Psoas muscle (tissue), 8 donors: ENCODE measurements around the gene NEURL1. TPM values are rescaled to one million over a fixed set of nuclear protein-coding genes. Genes with fewer than 3 reads are reported as not detected.

Experiments
- ATAC-seq, 4 donors: fragments of 200-7000 bp; cut with Tn5 transposase; one replicate each; pipeline ENCODE4 v1.9.1; 2020; ENCODE audit warnings: moderate library complexity in 3 of 4, mild to moderate bottlenecking in 2 of 4
- DNase-seq, 2 donors: peaks; one replicate each; pipeline ENCODE4 v3.0.0-alpha.2; 2020
- H3K27ac ChIP-seq: fragments of 200-600 bp; one replicate; pipeline ENCODE4 v1.8.0; 2022
- H3K27me3 ChIP-seq, 3 donors: fragments of 200-600 bp in 1 of 3; one replicate each; pipeline versions ENCODE4 v1.6.1 to v1.8.0; 2013 to 2022; ENCODE audit warnings: low read length in 2 of 3, mild to moderate bottlenecking in 2 of 3, moderate library complexity in 1 of 3; ENCODE audit not compliant: insufficient read depth in 3 of 3
- H3K36me3 ChIP-seq, 2 donors: fragments of 200-600 bp in 1 of 2; one replicate each; pipeline versions ENCODE4 v1.6.1 to v1.8.0; 2013 to 2022; ENCODE audit warnings: low read depth in 1 of 2, mild to moderate bottlenecking in 1 of 2, moderate library complexity in 1 of 2; ENCODE audit not compliant: insufficient read depth in 1 of 2
- H3K4me1 ChIP-seq: fragments of 200-600 bp; one replicate; pipeline ENCODE4 v1.8.0; 2022
- H3K4me3 ChIP-seq: fragments of 200-600 bp; one replicate; pipeline ENCODE4 v1.8.0; 2022; ENCODE audit warnings: mild to moderate bottlenecking
- H3K9me3 ChIP-seq: fragments of 200-600 bp; one replicate; pipeline ENCODE4 v1.8.0; 2022
- WGBS, 3 donors: extraction: QIAGEN DNeasy Blood & Tissue Kit; methylation state at CpG; one replicate each; pipeline versions ENCODE4 v1.1.6 to v1.1.7; 2013; 5-methylcytosine and 5-hydroxymethylcytosine counted together
- intact Hi-C, 2 donors: fragments of 100-400 bp; cut with DNase I; formaldehyde crosslinking; loops; one replicate each; pipeline versions ENCODE4 v1.11.0 to v1.14.2; 2022
- polyA plus RNA-seq, 3 donors: library from polyadenylated mRNA; stranded (reverse); fragments of 200-250 nt; gene quantifications; one replicate each; pipeline ENCODE4 v1.2.3, GENCODE V29; 2013
- total RNA-seq, 4 donors: library from RNA; stranded (reverse); fragmentation: NEBNext Ultra II Directional in 2 of 4; extraction: Animal tissue kit (Norgen Biotek cat#: 25700) in 2 of 4; gene quantifications; one replicate each; pipeline versions ENCODE4 v1.2.1 to v1.2.4, GENCODE V29; 2021 to 2023
- TF ChIP-seq, protein P1 (sequence below): fragments of 200-600 bp; IDR thresholded peaks from one replicate; pipeline ENCODE4 v1.8.0; 2022; ENCODE audit warnings: antibody characterized with exemption
- donor health status: healthy with polysubstance abuse.
- donor health status: DM: no; HTN: no; CAD: no; lungs with moderate emphysema.
- donor health status: Bipolar disorder and iron deficiency.
- donor health status: healthy.
- donor health status: DM: yes; HTN: yes; CAD: no.
- donor health status: DM: no; HTN: no; CAD: no.
- donor health status: DM: no; HTN: no; CAD: no.
- donor health status: DM: yes; HTN: yes; CAD: no.

Gene NEURL1
- total and polyA plus RNA-seq, 7 donors: 10.9 to 103 (median 66.6) TPM

DNA sequence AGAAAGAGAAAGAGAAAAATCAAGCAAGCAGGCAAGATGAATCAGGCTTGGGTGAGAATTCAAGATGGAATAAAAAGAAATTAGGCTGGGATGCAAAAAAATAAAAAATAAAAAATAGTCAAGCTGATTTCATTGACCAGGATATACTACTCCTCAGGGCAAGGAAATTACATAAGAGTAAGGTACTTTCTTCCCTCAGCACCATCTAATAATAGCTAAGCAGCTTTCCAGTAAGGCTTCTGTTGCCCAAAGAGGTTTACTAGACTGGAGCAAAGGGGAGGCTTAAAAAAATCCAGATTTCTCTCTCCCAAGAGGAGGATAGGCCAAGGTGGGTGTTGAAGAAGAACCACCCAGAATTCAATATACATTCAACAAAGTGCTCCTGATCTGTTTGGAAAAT lies 93.6 kb downstream of the NEURL1 start:
- Histone ChIP-seq H3K27me3 (no peaks in the 10 kb centered on the region), H3K36me3 (peaks cover 0 to 19% of the 10 kb centered on the region in 2 donors), H3K4me1 (peaks cover 19% of the 10 kb centered on the region), H3K9me3 (no peaks in the 10 kb centered on the region), H3K4me3 (no peak overlapping the region), H3K27ac (peak overlapping the region; percentile 1)
- TF ChIP-seq, protein P1, sequence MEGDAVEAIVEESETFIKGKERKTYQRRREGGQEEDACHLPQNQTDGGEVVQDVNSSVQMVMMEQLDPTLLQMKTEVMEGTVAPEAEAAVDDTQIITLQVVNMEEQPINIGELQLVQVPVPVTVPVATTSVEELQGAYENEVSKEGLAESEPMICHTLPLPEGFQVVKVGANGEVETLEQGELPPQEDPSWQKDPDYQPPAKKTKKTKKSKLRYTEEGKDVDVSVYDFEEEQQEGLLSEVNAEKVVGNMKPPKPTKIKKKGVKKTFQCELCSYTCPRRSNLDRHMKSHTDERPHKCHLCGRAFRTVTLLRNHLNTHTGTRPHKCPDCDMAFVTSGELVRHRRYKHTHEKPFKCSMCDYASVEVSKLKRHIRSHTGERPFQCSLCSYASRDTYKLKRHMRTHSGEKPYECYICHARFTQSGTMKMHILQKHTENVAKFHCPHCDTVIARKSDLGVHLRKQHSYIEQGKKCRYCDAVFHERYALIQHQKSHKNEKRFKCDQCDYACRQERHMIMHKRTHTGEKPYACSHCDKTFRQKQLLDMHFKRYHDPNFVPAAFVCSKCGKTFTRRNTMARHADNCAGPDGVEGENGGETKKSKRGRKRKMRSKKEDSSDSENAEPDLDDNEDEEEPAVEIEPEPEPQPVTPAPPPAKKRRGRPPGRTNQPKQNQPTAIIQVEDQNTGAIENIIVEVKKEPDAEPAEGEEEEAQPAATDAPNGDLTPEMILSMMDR: no peak
- intact Hi-C loops: no loop called here
- ATAC-seq (peak in 3 of 4 donors; percentile 45 to 56 (median 46)), DNase-seq (no peak)

DNA sequence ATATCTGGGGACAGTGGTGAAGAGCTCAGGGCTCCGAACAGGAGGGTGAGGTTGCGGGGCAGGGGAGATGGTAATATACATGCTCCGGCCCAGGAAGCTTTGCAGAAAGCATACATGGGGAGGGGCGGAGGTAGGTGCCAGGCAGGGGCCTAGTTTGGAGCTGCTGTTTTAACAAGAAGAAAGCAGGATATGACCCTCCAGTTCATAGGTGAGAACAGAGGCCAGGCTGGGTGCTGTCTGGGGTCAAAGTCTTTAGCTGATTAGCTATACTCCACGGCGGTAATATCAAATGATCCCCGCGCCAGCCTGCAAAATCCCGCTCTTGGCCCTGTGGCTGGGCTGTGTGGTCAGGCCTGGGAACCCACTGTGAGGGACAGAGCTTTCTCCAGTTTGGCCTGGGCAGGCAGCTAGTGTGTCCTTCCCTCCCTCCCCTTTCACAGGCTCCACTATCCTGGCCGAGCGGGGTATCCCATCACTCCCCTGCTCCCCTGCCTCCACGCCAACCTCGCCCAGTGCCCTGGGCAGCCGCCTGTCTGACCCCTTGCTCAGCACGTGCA lies 95.6 kb downstream of the NEURL1 start:
- H3K36me3 ChIP-seq: peaks cover 0 to 19% of the 10 kb centered on the region in 2 donors
- H3K9me3 ChIP-seq: no peaks in the 10 kb centered on the region
- H3K27me3 ChIP-seq: no peaks in the 10 kb centered on the region
- WGBS, 3 donors: 66 to 82% (median 78%) methylated on average over 13 to 15 of the region's 15 CpGs
- no peak for DNase-seq
- no peak for ATAC-seq
- H3K4me3 ChIP-seq: no peak overlapping the region
- peaks cover 6% of the 10 kb centered on the region for H3K4me1 ChIP-seq
- peak overlapping the region; percentile 23 for H3K27ac ChIP-seq
- TF ChIP-seq, protein P1: no peak
- intact Hi-C loops: no loop called here

DNA sequence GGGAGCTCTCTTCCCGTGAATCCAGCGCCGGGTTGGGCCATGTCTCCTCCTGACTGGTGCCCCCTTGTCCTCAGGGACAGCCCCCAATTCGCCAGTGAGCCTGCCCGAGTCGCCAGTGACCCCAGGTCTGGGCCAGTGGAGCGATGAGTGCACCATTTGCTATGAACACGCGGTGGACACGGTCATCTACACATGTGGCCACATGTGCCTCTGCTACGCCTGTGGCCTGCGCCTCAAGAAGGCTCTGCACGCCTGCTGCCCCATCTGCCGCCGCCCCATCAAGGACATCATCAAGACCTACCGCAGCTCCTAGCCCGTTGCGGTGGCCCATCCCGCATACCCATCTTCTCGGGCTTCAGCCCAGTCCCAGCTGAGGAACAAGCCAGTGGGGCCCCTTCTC lies 96.6 kb downstream of the NEURL1 start:
- Histone ChIP-seq H3K27me3 (no peaks in the 10 kb centered on the region), H3K4me1 (peaks cover 6% of the 10 kb centered on the region), H3K27ac (no peak overlapping the region), H3K4me3 (no peak overlapping the region), H3K9me3 (no peaks in the 10 kb centered on the region), H3K36me3 (peaks cover 0 to 14% of the 10 kb centered on the region in 2 donors)
- intact Hi-C loops: loop anchor here (5.0 to 10.0 kb wide), 3 partner anchors 173 to 285 kb away; partner anchors contain the start of gene SH3PXD2A (in 1 of the 2)
- DNase-seq (no peak), ATAC-seq (no peak)
- WGBS, 3 donors: 89 to 94% (median 92%) methylated on average over 20 of the region's 20 CpGs
- TF ChIP-seq, protein P1: no peak

DNA sequence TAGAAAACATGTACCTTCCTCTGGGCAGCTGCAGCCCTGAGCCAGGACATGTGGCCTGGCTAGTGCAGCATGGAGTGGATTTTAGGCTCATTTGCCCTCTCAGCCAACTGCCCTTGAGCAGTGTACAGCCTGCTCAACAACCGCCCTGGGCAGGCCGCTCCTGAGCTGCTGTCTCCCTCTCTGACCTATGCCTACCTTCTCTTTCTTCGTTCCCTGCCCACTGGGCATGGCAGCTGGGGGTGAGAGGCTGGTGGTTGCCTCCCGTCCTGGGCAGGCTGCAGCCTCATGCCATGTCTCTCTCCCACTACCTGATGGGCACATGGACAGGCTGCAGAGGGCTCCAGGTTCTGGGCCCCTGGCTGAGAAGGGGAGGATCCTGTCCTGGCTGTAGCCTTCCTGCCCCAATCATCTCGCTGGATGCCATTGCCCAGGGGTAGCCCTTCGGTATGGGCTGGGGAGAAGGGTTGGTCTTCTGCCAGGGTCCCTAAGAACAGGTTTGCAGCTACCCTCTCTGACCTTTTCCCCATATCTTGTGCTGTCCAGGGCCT lies 97.3 kb downstream of the NEURL1 start:
- Histone ChIP-seq H3K27me3 (no peaks in the 10 kb centered on the region), H3K36me3 (peaks cover 0 to 9% of the 10 kb centered on the region in 2 donors), H3K9me3 (no peaks in the 10 kb centered on the region), H3K27ac (no peak overlapping the region), H3K4me1 (peaks cover 6% of the 10 kb centered on the region), H3K4me3 (no peak overlapping the region)
- WGBS, 3 donors: 83 to 88% (median 83%) methylated on average over 6 of the region's 6 CpGs
- no peak for DNase-seq
- intact Hi-C loops: loop anchor here (5.0 to 10.0 kb wide), 3 partner anchors 174 to 284 kb away; partner anchors contain the start of gene SH3PXD2A (in 1 of the 2)
- TF ChIP-seq, protein P1: no peak
- peak in 1 of 4 donors; percentile 6 for ATAC-seq
